Mammary epithelial cell (primary cell): ENCODE data around the gene PGLYRP1.

ENCODE experiments used
- CTCF ChIP-seq, 2 donors: IDR thresholded peaks in 1 of 2; conservative IDR thresholded peaks in 1 of 2; 2 replicates each; pipeline ENCODE4 v1.5.1; 2011 to 2012; ENCODE audit warnings: inconsistent platforms in 2 of 2, low read length in 2 of 2, mild to moderate bottlenecking in 2 of 2, control low read depth in 1 of 2, low read depth in 1 of 2; ENCODE audit not compliant: insufficient read depth in 1 of 2; ENCODE audit errors: extremely low read depth in 1 of 2
- EZH2 ChIP-seq: IDR thresholded peaks from 2 replicates; pipeline ENCODE4 v1.6.1; 2012; ENCODE audit warnings: low read length, inconsistent platforms, borderline replicate concordance

- no peak for TF ChIP-seq CTCF (conservative IDR thresholded peaks at IDR 0.05 in 1 of 2, IDR thresholded peaks at IDR 0.05 in 1 of 2; ENCODE audit: extremely low read depth in 1 of 2, insufficient read depth in 1 of 2, low read depth in 1 of 2, low read length in 2 of 2)
- no peak for TF ChIP-seq EZH2
Observed at GRCh38 chr19:46022061-46022430, 807 bp downstream of the PGLYRP1 start.
